ENCODE data around the gene PSKH1.

Gene PSKH1

GRCh38 chr16:67941469-67942199 is 48.6 kb downstream of the PSKH1 start:
- no peak for DNase-seq (ENCODE audit: low spot score)
- no peak for TF ChIP-seq CTCF (conservative IDR thresholded peaks at IDR 0.05; ENCODE audit: low read depth)
- H3K27ac ChIP-seq = peak overlapping the region; percentile 64
- ChIA-PET CTCF (interaction anchor here (0.5 to 1.9 kb wide), 6 partner anchors 11 to 705 kb away, joined by 3 to 12 read pairs (median 4); no protein-coding TSS in a partner anchor), POLR2A (ENCODE audit: low non-redundant PET) (no interaction called here)

GRCh38 chr16:67942200-67942509 is 49.1 kb downstream of the PSKH1 start:
- H3K27ac ChIP-seq = peak overlapping the region; percentile 64
- CTCF ChIA-PET = interaction anchor here (0.5 to 1.9 kb wide), 5 partner anchors 10 to 218 kb away, joined by 3 to 12 read pairs (median 4); no protein-coding TSS in a partner anchor
- DNase-seq (ENCODE audit: low spot score) = no peak
- peak; percentile 72 for TF ChIP-seq CTCF (conservative IDR thresholded peaks at IDR 0.05; ENCODE audit: low read depth)
- POLR2A ChIA-PET (ENCODE audit: low non-redundant PET) = no interaction called here

GRCh38 chr16:67942510-67943255 is 49.6 kb downstream of the PSKH1 start:
- DNase-seq (ENCODE audit: low spot score) = no peak
- peak overlapping the region; percentile 64 for H3K27ac ChIP-seq
- POLR2A ChIA-PET (ENCODE audit: low non-redundant PET) = no interaction called here
- TF ChIP-seq CTCF (conservative IDR thresholded peaks at IDR 0.05; ENCODE audit: low read depth) = no peak
- CTCF ChIA-PET = interaction anchor here (0.6 to 1.9 kb wide), 3 partner anchors 10 to 17 kb away, joined by 3 to 12 read pairs (median 6); no protein-coding TSS in a partner anchor

GRCh38 chr16:67943256-67943618 is 50.2 kb downstream of the PSKH1 start:
- ChIA-PET CTCF (interaction anchor here (0.7 to 1.9 kb wide), 3 partner anchors 9 to 544 kb away, joined by 3 to 12 read pairs (median 4); no protein-coding TSS in a partner anchor), POLR2A (ENCODE audit: low non-redundant PET) (no interaction called here)
- peak overlapping the region; percentile 64 for H3K27ac ChIP-seq
- TF ChIP-seq CTCF (conservative IDR thresholded peaks at IDR 0.05; ENCODE audit: low read depth) = no peak
- no peak for DNase-seq (ENCODE audit: low spot score)

- H3K27ac ChIP-seq = peak within 1 kb of the TSS; percentile 64
- CTCF ChIA-PET = interaction anchor here (0.7 to 1.0 kb wide), 2 partner anchors 127 to 544 kb away, joined by 3 to 4 read pairs; no protein-coding TSS in a partner anchor
- TF ChIP-seq CTCF (conservative IDR thresholded peaks at IDR 0.05; ENCODE audit: low read depth) = no peak
- DNase-seq (ENCODE audit: low spot score) = no peak
- POLR2A ChIA-PET (ENCODE audit: low non-redundant PET) = no interaction called here
Measured at GRCh38 chr16:67943619-67944504, 50.8 kb downstream of the PSKH1 start, which contains the start of gene LCAT. LCAT (minus strand) TSS chr16:67944120; CDS start chr16:67944101, 19 bp downstream.

Measured in RWPE1 (cell line).